Liver (tissue), 9 donors: ENCODE data around the gene SLCO1C1. TPM values are rescaled to one million over a fixed set of nuclear protein-coding genes. Genes with fewer than 3 reads are reported as not detected.

ENCODE experiments used
- DNase-seq: peaks from one replicate; pipeline ENCODE4 v3.0.0-alpha.2; 2017; ENCODE audit warnings: low spot score
- H3K27ac ChIP-seq, 2 donors: one replicate each; pipeline ENCODE4 v1.7.0; 2013; ENCODE audit warnings: inconsistent platforms in 2 of 2, low read length in 2 of 2, control low read depth in 1 of 2, low read depth in 1 of 2, mild to moderate bottlenecking in 1 of 2
- H3K27me3 ChIP-seq, 4 donors: one replicate each; pipeline versions ENCODE4 v1.6.1 to v1.7.0; 2013; ENCODE audit warnings: low read length in 3 of 4, inconsistent platforms in 1 of 4, mild to moderate bottlenecking in 1 of 4, moderate library complexity in 1 of 4; ENCODE audit not compliant: control insufficient read depth in 4 of 4, insufficient read depth in 4 of 4
- H3K36me3 ChIP-seq, 4 donors: one replicate each; pipeline versions ENCODE4 v1.6.1 to v1.7.0; 2013; ENCODE audit warnings: low read length in 3 of 4, mild to moderate bottlenecking in 3 of 4, low read depth in 1 of 4, moderate library complexity in 1 of 4; ENCODE audit not compliant: control insufficient read depth in 4 of 4, insufficient read depth in 3 of 4
- H3K4me1 ChIP-seq, 4 donors: one replicate each; pipeline versions ENCODE4 v1.6.1 to v1.7.0; 2013; ENCODE audit warnings: low read length in 3 of 4, mild to moderate bottlenecking in 3 of 4, moderate library complexity in 1 of 4; ENCODE audit not compliant: control insufficient read depth in 4 of 4, insufficient read depth in 4 of 4
- H3K4me3 ChIP-seq, 3 donors: one replicate each; pipeline versions ENCODE4 v1.6.1 to v1.7.0; 2013; ENCODE audit warnings: low read length in 3 of 3, control low read depth in 1 of 3, low read depth in 1 of 3, mild to moderate bottlenecking in 1 of 3
- H3K9ac ChIP-seq, 2 donors: one replicate each; pipeline ENCODE4 v1.7.0; 2013; ENCODE audit warnings: low read length in 2 of 2, mild to moderate bottlenecking in 2 of 2, moderate library complexity in 2 of 2, control low read depth in 1 of 2, low read depth in 1 of 2
- H3K9me3 ChIP-seq, 4 donors: one replicate each; pipeline versions ENCODE4 v1.6.1 to v1.7.0; 2013; ENCODE audit warnings: low read length in 3 of 4; ENCODE audit not compliant: control insufficient read depth in 4 of 4
- CTCF ChIP-seq: fragments of 150-350 bp; IDR thresholded peaks from 2 replicates; pipeline ENCODE4 v1.5.1; 2017; ENCODE audit warnings: improper control_type of control experiment, low read depth, low read length; ENCODE audit not compliant: missing input control
- EGR1 ChIP-seq, 2 donors: IDR thresholded peaks; 2 replicates each; pipeline ENCODE4 v1.6.1; 2016 to 2018; ENCODE audit warnings: antibody characterized with exemption in 2 of 2, low read depth in 2 of 2
- FOXA1 ChIP-seq: IDR thresholded peaks from 2 replicates; pipeline ENCODE4 v1.6.1; 2016; ENCODE audit warnings: antibody characterized with exemption
- FOXA2 ChIP-seq: IDR thresholded peaks from 2 replicates; pipeline ENCODE4 v1.6.1; 2016; ENCODE audit warnings: antibody characterized with exemption
- GABPA ChIP-seq, 2 donors: IDR thresholded peaks in 1 of 2; conservative IDR thresholded peaks in 1 of 2; 2 replicates each; pipeline ENCODE4 v1.6.1; 2016; ENCODE audit warnings: antibody characterized with exemption in 2 of 2, mild to moderate bottlenecking in 1 of 2, moderate library complexity in 1 of 2
- HNF4A ChIP-seq, 2 donors: conservative IDR thresholded peaks; 2 replicates each; pipeline ENCODE4 v1.6.1; 2016; ENCODE audit warnings: antibody characterized with exemption in 2 of 2, mild to moderate bottlenecking in 2 of 2
- HNF4G ChIP-seq: IDR thresholded peaks from 2 replicates; pipeline ENCODE4 v1.6.1; 2016; ENCODE audit warnings: antibody characterized with exemption
- JUND ChIP-seq, 2 donors: IDR thresholded peaks; 2 replicates each; pipeline ENCODE4 v1.6.1; 2016; ENCODE audit warnings: antibody characterized with exemption in 2 of 2
- MAX ChIP-seq: IDR thresholded peaks from 2 replicates; pipeline ENCODE4 v1.6.1; 2016; ENCODE audit warnings: antibody characterized with exemption
- NR2F2 ChIP-seq: IDR thresholded peaks from 2 replicates; pipeline ENCODE4 v1.6.1; 2016; ENCODE audit warnings: antibody characterized with exemption
- RAD21 ChIP-seq, 2 donors: IDR thresholded peaks; 2 replicates each; pipeline ENCODE4 v1.6.1; 2016; ENCODE audit warnings: antibody characterized with exemption in 2 of 2, mild to moderate bottlenecking in 2 of 2
- SP1 ChIP-seq: IDR thresholded peaks from 2 replicates; pipeline ENCODE4 v1.6.1; 2018; ENCODE audit warnings: antibody characterized with exemption, mild to moderate bottlenecking
- TAF1 ChIP-seq: conservative IDR thresholded peaks from 2 replicates; pipeline ENCODE4 v1.6.1; 2016; ENCODE audit warnings: antibody characterized with exemption, mild to moderate bottlenecking
- YY1 ChIP-seq: IDR thresholded peaks from 2 replicates; pipeline ENCODE4 v1.6.1; 2016; ENCODE audit warnings: antibody characterized with exemption, mild to moderate bottlenecking
- ZBTB33 ChIP-seq: IDR thresholded peaks from 2 replicates; pipeline ENCODE4 v1.6.1; 2016; ENCODE audit warnings: antibody characterized with exemption
- WGBS: extraction: QIAGEN DNeasy Blood & Tissue Kit; methylation state at CpG from one replicate; pipeline ENCODE4 v1.1.7; 2013; 5-methylcytosine and 5-hydroxymethylcytosine counted together
- polyA plus RNA-seq, 2 donors: library from polyadenylated mRNA; stranded (reverse) in 1 of 2; unstranded in 1 of 2; fragments of 200-250 nt in 1 of 2; fragments of >200 nt in 1 of 2; fragmentation: Nextera tagmentation in 1 of 2; extraction: Ambion mirVana in 1 of 2; gene quantifications; one replicate each; pipeline versions ENCODE4 v1.2.1 to v1.2.3, GENCODE V29; 2013 to 2015
- total RNA-seq, 2 donors: library from RNA; depleted of rRNA; stranded (reverse); fragments of >200 nt; gene quantifications; one replicate each; pipeline ENCODE4 v1.2.3, GENCODE V29; 2014
- donor health status: healthy.
- donor health status: healthy.
- donor health status: healthy.
- donor health status: healthy.
- donor health status: healthy.

SLCO1C1 gene
- total and polyA plus RNA-seq, 4 donors = not detected

GRCh38 chr12:20718294-20718693, 23.2 kb downstream of the SLCO1C1 start:
- no peak for DNase-seq
- no peak overlapping the region for H3K9ac ChIP-seq
- H3K27me3 ChIP-seq = peaks cover 0 to 2% (median 0%) of the 10 kb centered on the region in 4 donors
- H3K36me3 ChIP-seq = no peaks in the 10 kb centered on the region
- H3K4me3 ChIP-seq = no peak overlapping the region
- no peaks in the 10 kb centered on the region for H3K9me3 ChIP-seq
- no peaks in the 10 kb centered on the region for H3K4me1 ChIP-seq
- 86% methylated on average over 4 of the region's 4 CpGs for WGBS
- no peak overlapping the region for H3K27ac ChIP-seq
- TF ChIP-seq RAD21 (IDR thresholded peaks at IDR 0.05) (no peak), JUND (IDR thresholded peaks at IDR 0.05) (no peak), MAX (no peak), FOXA1 (no peak), ZBTB33 (no peak), FOXA2 (no peak), EGR1 (IDR thresholded peaks at IDR 0.05; ENCODE audit: low read depth in 2 of 2) (no peak), NR2F2 (no peak), CTCF (no peak), GABPA (IDR thresholded peaks at IDR 0.05 in 1 of 2, conservative IDR thresholded peaks at IDR 0.05 in 1 of 2) (no peak), SP1 (no peak), HNF4A (conservative IDR thresholded peaks at IDR 0.05) (no peak)

- Histone ChIP-seq H3K36me3 (no peaks in the 10 kb centered on the region), H3K9ac (no peak overlapping the region), H3K9me3 (no peaks in the 10 kb centered on the region), H3K4me3 (no peak overlapping the region), H3K27ac (no peak overlapping the region), H3K27me3 (peaks cover 0 to 2% (median 0%) of the 10 kb centered on the region in 4 donors), H3K4me1 (no peaks in the 10 kb centered on the region)
- 46% methylated on average over 1 of the region's 1 CpG for WGBS
- no peak for DNase-seq
- TF ChIP-seq GABPA (IDR thresholded peaks at IDR 0.05 in 1 of 2, conservative IDR thresholded peaks at IDR 0.05 in 1 of 2) (no peak), TAF1 (no peak), HNF4A (conservative IDR thresholded peaks at IDR 0.05) (no peak), SP1 (no peak), FOXA2 (no peak), YY1 (no peak), EGR1 (IDR thresholded peaks at IDR 0.05; ENCODE audit: low read depth in 2 of 2) (no peak)
Measured at GRCh38 chr12:20722142-20722541, 27.0 kb downstream of the SLCO1C1 start.

- WGBS = 44% methylated on average over 1 of the region's 1 CpG
- H3K4me3 ChIP-seq = no peak overlapping the region
- TF ChIP-seq RAD21 (IDR thresholded peaks at IDR 0.05) = peak; percentile 60 to 65
- no peak for TF ChIP-seq HNF4G
- TF ChIP-seq GABPA (IDR thresholded peaks at IDR 0.05 in 1 of 2, conservative IDR thresholded peaks at IDR 0.05 in 1 of 2) = no peak
Measured at GRCh38 chr12:20731274-20731673, 36.1 kb downstream of the SLCO1C1 start.

More at GRCh38 chr12:20731274-20731673, 36.1 kb downstream of the SLCO1C1 start:
- H3K27ac ChIP-seq = no peak overlapping the region
- H3K9ac ChIP-seq = no peak overlapping the region
- no peaks in the 10 kb centered on the region for H3K9me3 ChIP-seq
- no peak for DNase-seq
- H3K27me3 ChIP-seq = no peaks in the 10 kb centered on the region
- H3K36me3 ChIP-seq = no peaks in the 10 kb centered on the region
- no peaks in the 10 kb centered on the region for H3K4me1 ChIP-seq
